Measurements from ENCODE around the gene BRSK2. TPM values are rescaled to one million over a fixed set of nuclear protein-coding genes. Genes with fewer than 3 reads are reported as not detected.

Gene BRSK2
- total RNA-seq, 1 experiment from 2014 or later, result 32.2 TPM

- Histone ChIP-seq H3K9me3 (ENCODE audit: control insufficient read depth, insufficient read depth, low read depth, low read length) (no peaks in the 10 kb centered on the region), H3K36me3 (ENCODE audit: control insufficient read depth, insufficient read depth, low read length) (no peaks in the 10 kb centered on the region), H3K27me3 (ENCODE audit: control insufficient read depth, insufficient read depth, low read length) (no peaks in the 10 kb centered on the region), H3K4me3 (ENCODE audit: low read depth in 2 of 2, low read length in 2 of 2) (no peak overlapping the region), H3K4me1 (ENCODE audit: control insufficient read depth, insufficient read depth, low read length) (peaks cover 16% of the 10 kb centered on the region), H3K27ac (ENCODE audit: low read length) (no peak overlapping the region)
- TF ChIP-seq TCF7L2 (IDR thresholded peaks at IDR 0.05; ENCODE audit: low read depth, low read length) (no peak), SIN3A (IDR thresholded peaks at IDR 0.05; ENCODE audit: borderline replicate concordance, insufficient read depth, low read depth, low read length) (no peak), REST (IDR thresholded peaks at IDR 0.05; ENCODE audit: insufficient read depth in 1 of 2, low read depth in 2 of 2, low read length in 1 of 2) (no peak), CTCF (IDR thresholded peaks at IDR 0.05) (no peak), POLR2AphosphoS5 (IDR thresholded peaks at IDR 0.05; ENCODE audit: low read depth, low read length) (no peak)
- DNase-seq (ENCODE audit: low read depth, low spot score) (no peak), ATAC-seq (peak; percentile 46)
- in situ Hi-C loops (cut with HindIII; ENCODE audit: low pct_unique_long_range_greater_than_20kb, low sequenced_read_pairs), result no loop called here
- ChIA-PET CTCF (interaction anchor here (0.5 to 1.0 kb wide), 4 partner anchors 21 to 237 kb away, joined by 3 to 4 read pairs (median 3); no protein-coding TSS in a partner anchor), POLR2A (interaction anchor here (0.6 kb wide), 1 partner anchor 103 kb away, joined by 4 read pairs; no protein-coding TSS in a partner anchor)
- BruUV-seq (replicated peaks), result no TSS peak
- intact Hi-C loops (cut with micrococcal nuclease; ENCODE audit: unreplicated experiment), result no loop called here
Measured at GRCh38 chr11:1445741-1446445, 56.2 kb downstream of the BRSK2 start.

GRCh38 chr11:1446623-1447022, 56.9 kb downstream of the BRSK2 start:
- no TSS peak for BruUV-seq (replicated peaks)
- in situ Hi-C loops (cut with HindIII; ENCODE audit: low pct_unique_long_range_greater_than_20kb, low sequenced_read_pairs), result no loop called here
- Histone ChIP-seq H3K27me3 (ENCODE audit: control insufficient read depth, insufficient read depth, low read length) (no peaks in the 10 kb centered on the region), H3K4me3 (ENCODE audit: low read depth in 2 of 2, low read length in 2 of 2) (no peak overlapping the region), H3K4me1 (ENCODE audit: control insufficient read depth, insufficient read depth, low read length) (peaks cover 16% of the 10 kb centered on the region), H3K9me3 (ENCODE audit: control insufficient read depth, insufficient read depth, low read depth, low read length) (no peaks in the 10 kb centered on the region), H3K27ac (ENCODE audit: low read length) (no peak overlapping the region), H3K36me3 (ENCODE audit: control insufficient read depth, insufficient read depth, low read length) (no peaks in the 10 kb centered on the region)
- no peak for TF ChIP-seq SIN3A (IDR thresholded peaks at IDR 0.05; ENCODE audit: borderline replicate concordance, insufficient read depth, low read depth, low read length)
- TF ChIP-seq TCF7L2 (IDR thresholded peaks at IDR 0.05; ENCODE audit: low read depth, low read length), result no peak
- no peak for TF ChIP-seq CTCF (IDR thresholded peaks at IDR 0.05)
- TF ChIP-seq REST (IDR thresholded peaks at IDR 0.05; ENCODE audit: insufficient read depth in 1 of 2, low read depth in 2 of 2, low read length in 1 of 2), result no peak
- TF ChIP-seq POLR2AphosphoS5 (IDR thresholded peaks at IDR 0.05; ENCODE audit: low read depth, low read length), result no peak
- ChIA-PET POLR2A (interaction anchor here (0.6 kb wide), 1 partner anchor 103 kb away, joined by 4 read pairs; no protein-coding TSS in a partner anchor), CTCF (interaction anchor here (0.6 to 1.0 kb wide), 3 partner anchors 20 to 154 kb away, joined by 3 read pairs; no protein-coding TSS in a partner anchor)
- intact Hi-C loops (cut with micrococcal nuclease; ENCODE audit: unreplicated experiment), result no loop called here
- no peak for DNase-seq (ENCODE audit: low read depth, low spot score)
- ATAC-seq, result no peak
